ENCODE data around the gene NME7. TPM values are rescaled to one million over a fixed set of nuclear protein-coding genes. Genes with fewer than 3 reads are reported as not detected.

NME7 gene
- total RNA-seq, 1 experiment from 2014 or later, result 9.0 TPM

DNA sequence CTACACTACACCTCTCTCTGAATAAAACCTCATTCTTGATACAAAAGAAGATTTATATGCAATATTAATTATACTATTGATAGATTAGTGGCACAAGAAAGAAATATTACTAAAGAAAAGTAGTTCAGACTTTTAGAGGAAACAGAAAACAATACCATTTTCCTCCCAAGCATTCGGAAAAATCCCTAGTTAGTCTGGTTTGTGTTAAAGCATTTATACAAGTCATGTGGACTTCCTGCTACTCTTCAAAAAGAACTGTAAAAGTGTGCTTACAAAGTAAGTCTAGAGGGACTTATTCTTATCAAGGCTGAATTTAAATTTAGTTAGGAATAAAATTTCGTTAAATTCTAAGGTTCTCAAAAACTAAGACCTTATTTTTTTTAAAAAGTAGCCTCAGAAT, 132.0 kb downstream of the NME7 start:
- Mint-ChIP-seq H3K27ac (ENCODE audit: unreplicated experiment) (no peak overlapping the region), H3K36me3 (ENCODE audit: insufficient read depth, unreplicated experiment) (no peaks in the 10 kb centered on the region), H3K9me3 (ENCODE audit: unreplicated experiment) (no peaks in the 10 kb centered on the region), H3K4me3 (ENCODE audit: unreplicated experiment) (no peak overlapping the region), H3K4me1 (ENCODE audit: low read depth, unreplicated experiment) (no peaks in the 10 kb centered on the region), H3K27me3 (ENCODE audit: insufficient read depth, unreplicated experiment) (no peaks in the 10 kb centered on the region)
- no peaks in the 10 kb centered on the region for H3K36me3 ChIP-seq (ENCODE audit: control insufficient read depth, insufficient read depth, low read length)
- ChIA-PET POLR2A (no interaction called here), CTCF (no interaction called here)
- no TSS peak for BruUV-seq (replicated peaks)
- H3K4me1 ChIP-seq, result no peaks in the 10 kb centered on the region
- DNase-seq, result no peak
- no peak overlapping the region for H3K4me3 ChIP-seq (ENCODE audit: low read depth, low read length)
- no peaks in the 10 kb centered on the region for H3K27me3 ChIP-seq (replicated peaks; ENCODE audit: control insufficient read depth, insufficient read depth, low read length)
- TF ChIP-seq, protein P1, sequence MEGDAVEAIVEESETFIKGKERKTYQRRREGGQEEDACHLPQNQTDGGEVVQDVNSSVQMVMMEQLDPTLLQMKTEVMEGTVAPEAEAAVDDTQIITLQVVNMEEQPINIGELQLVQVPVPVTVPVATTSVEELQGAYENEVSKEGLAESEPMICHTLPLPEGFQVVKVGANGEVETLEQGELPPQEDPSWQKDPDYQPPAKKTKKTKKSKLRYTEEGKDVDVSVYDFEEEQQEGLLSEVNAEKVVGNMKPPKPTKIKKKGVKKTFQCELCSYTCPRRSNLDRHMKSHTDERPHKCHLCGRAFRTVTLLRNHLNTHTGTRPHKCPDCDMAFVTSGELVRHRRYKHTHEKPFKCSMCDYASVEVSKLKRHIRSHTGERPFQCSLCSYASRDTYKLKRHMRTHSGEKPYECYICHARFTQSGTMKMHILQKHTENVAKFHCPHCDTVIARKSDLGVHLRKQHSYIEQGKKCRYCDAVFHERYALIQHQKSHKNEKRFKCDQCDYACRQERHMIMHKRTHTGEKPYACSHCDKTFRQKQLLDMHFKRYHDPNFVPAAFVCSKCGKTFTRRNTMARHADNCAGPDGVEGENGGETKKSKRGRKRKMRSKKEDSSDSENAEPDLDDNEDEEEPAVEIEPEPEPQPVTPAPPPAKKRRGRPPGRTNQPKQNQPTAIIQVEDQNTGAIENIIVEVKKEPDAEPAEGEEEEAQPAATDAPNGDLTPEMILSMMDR (IDR thresholded peaks at IDR 0.05; ENCODE audit: insufficient read depth in 1 of 2, low read depth in 1 of 2, low read length in 1 of 2, severe bottlenecking in 1 of 2, unreplicated experiment in 1 of 2), result no peak
- H3K9me3 ChIP-seq, result no peaks in the 10 kb centered on the region
- intact Hi-C loops (cut with micrococcal nuclease; ENCODE audit: unreplicated experiment), result no loop called here

DNA sequence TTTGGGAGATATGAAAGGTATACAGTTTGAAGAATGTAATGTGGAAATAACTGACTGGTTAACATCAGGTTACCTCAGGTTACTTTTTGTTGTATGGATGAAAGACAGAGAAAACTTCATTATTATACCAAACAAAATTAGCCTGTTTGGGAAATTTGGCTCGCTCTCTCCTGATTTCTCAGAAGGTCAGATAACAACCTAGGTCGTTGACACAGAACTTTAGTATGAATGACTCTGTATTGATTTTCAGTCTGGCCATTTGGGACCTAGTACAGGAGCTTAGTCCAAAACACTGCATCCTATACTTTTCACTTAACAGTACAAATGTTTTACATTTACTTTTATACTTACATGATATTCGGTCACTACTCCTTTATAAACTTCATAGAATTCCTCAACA, 132.8 kb downstream of the NME7 start:
- Mint-ChIP-seq H3K4me3 (ENCODE audit: unreplicated experiment) (no peak overlapping the region), H3K9me3 (ENCODE audit: unreplicated experiment) (no peaks in the 10 kb centered on the region), H3K27me3 (ENCODE audit: insufficient read depth, unreplicated experiment) (no peaks in the 10 kb centered on the region), H3K27ac (ENCODE audit: unreplicated experiment) (no peak overlapping the region), H3K4me1 (ENCODE audit: low read depth, unreplicated experiment) (no peaks in the 10 kb centered on the region), H3K36me3 (ENCODE audit: insufficient read depth, unreplicated experiment) (no peaks in the 10 kb centered on the region)
- ChIA-PET CTCF (no interaction called here), POLR2A (no interaction called here)
- BruUV-seq (replicated peaks), result no TSS peak
- no peaks in the 10 kb centered on the region for H3K9me3 ChIP-seq
- H3K4me1 ChIP-seq, result no peaks in the 10 kb centered on the region
- intact Hi-C loops (cut with micrococcal nuclease; ENCODE audit: unreplicated experiment), result no loop called here
- no peak overlapping the region for H3K4me3 ChIP-seq (ENCODE audit: low read depth, low read length)
- TF ChIP-seq, protein P1 (IDR thresholded peaks at IDR 0.05; ENCODE audit: insufficient read depth in 1 of 2, low read depth in 1 of 2, low read length in 1 of 2, severe bottlenecking in 1 of 2, unreplicated experiment in 1 of 2), result no peak
- no peaks in the 10 kb centered on the region for H3K36me3 ChIP-seq (ENCODE audit: control insufficient read depth, insufficient read depth, low read length)
- no peaks in the 10 kb centered on the region for H3K27me3 ChIP-seq (replicated peaks; ENCODE audit: control insufficient read depth, insufficient read depth, low read length)
- no peak for DNase-seq

DNA sequence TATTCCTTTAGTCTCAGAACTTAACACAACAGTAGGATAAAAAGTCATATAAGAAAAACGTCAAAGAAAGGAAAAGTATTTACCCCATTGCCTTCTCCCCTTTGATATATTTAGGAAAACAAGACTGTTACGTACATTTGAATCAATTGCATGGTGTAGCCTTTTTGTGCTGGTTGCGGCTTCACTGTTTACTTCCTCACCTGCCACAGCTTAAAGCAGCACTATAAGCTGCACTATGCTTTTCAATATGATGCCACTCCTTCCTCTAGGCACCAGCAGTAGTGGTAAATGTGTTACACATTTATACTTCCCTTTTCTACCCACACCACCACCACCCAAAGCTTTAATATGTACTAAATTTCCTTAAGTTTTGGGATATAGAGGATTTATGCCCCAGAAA, 150.0 kb downstream of the NME7 start:
- CTCF ChIA-PET, result no interaction called here
- H3K9me3 Mint-ChIP-seq (ENCODE audit: unreplicated experiment), result no peaks in the 10 kb centered on the region
- H3K4me3 ChIP-seq (ENCODE audit: low read depth, low read length), result no peak overlapping the region
- no peaks in the 10 kb centered on the region for H3K36me3 Mint-ChIP-seq (ENCODE audit: insufficient read depth, unreplicated experiment)
- no peak overlapping the region for H3K27ac Mint-ChIP-seq (ENCODE audit: unreplicated experiment)
- no peaks in the 10 kb centered on the region for H3K9me3 ChIP-seq
- no peaks in the 10 kb centered on the region for H3K27me3 Mint-ChIP-seq (ENCODE audit: insufficient read depth, unreplicated experiment)
- TF ChIP-seq, protein P1 (IDR thresholded peaks at IDR 0.05; ENCODE audit: insufficient read depth in 1 of 2, low read depth in 1 of 2, low read length in 1 of 2, severe bottlenecking in 1 of 2, unreplicated experiment in 1 of 2), result no peak
- no peak overlapping the region for H3K4me3 Mint-ChIP-seq (ENCODE audit: unreplicated experiment)
- no peaks in the 10 kb centered on the region for H3K36me3 ChIP-seq (ENCODE audit: control insufficient read depth, insufficient read depth, low read length)
- POLR2A ChIA-PET, result no interaction called here
- BruUV-seq (replicated peaks), result no TSS peak
- H3K4me1 Mint-ChIP-seq (ENCODE audit: low read depth, unreplicated experiment), result no peaks in the 10 kb centered on the region
- intact Hi-C loops (cut with micrococcal nuclease; ENCODE audit: unreplicated experiment), result no loop called here
- H3K27me3 ChIP-seq (replicated peaks; ENCODE audit: control insufficient read depth, insufficient read depth, low read length), result no peaks in the 10 kb centered on the region
- H3K4me1 ChIP-seq, result no peaks in the 10 kb centered on the region
- DNase-seq, result no peak
